Retinal pigment epithelial cell (primary cell): ENCODE data around the gene MYZAP.

Source experiments
- DNase-seq: peaks from one replicate; pipeline ENCODE4 v3.0.0-alpha.2; 2010; ENCODE audit warnings: low read depth
- H3K4me3 ChIP-seq: 2 replicates; pipeline ENCODE4 v1.5.1; 2011; ENCODE audit warnings: mild to moderate bottlenecking, low read length, control low read depth, moderate library complexity
- TF ChIP-seq, protein P1 (sequence below): conservative IDR thresholded peaks from 2 replicates; pipeline ENCODE4 v1.5.1; 2011; ENCODE audit warnings: low read depth, low read length, control low read depth, inconsistent platforms

Gene MYZAP

DNA sequence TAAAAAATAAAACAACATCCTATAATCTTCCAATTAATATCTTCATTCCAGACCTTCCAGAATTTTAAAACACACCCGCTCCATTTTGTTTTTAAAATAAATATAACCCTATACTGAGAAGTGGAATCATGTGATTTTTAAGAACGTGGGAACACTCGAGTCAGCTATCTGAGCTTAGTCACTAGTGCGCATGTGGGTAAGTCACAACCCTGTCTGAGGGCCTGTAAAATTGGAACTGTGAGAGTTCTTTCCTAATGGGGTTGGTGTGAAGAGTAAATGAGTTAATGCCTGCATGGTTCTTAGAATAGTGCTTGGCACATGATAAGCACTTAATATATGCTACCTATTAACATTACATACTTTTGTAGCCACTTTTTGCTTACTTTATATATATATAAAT is 95.0 kb downstream of the MYZAP start:
- TF ChIP-seq, protein P1, sequence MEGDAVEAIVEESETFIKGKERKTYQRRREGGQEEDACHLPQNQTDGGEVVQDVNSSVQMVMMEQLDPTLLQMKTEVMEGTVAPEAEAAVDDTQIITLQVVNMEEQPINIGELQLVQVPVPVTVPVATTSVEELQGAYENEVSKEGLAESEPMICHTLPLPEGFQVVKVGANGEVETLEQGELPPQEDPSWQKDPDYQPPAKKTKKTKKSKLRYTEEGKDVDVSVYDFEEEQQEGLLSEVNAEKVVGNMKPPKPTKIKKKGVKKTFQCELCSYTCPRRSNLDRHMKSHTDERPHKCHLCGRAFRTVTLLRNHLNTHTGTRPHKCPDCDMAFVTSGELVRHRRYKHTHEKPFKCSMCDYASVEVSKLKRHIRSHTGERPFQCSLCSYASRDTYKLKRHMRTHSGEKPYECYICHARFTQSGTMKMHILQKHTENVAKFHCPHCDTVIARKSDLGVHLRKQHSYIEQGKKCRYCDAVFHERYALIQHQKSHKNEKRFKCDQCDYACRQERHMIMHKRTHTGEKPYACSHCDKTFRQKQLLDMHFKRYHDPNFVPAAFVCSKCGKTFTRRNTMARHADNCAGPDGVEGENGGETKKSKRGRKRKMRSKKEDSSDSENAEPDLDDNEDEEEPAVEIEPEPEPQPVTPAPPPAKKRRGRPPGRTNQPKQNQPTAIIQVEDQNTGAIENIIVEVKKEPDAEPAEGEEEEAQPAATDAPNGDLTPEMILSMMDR = no peak
- DNase-seq = no peak
- no peak overlapping the region for H3K4me3 ChIP-seq

DNA sequence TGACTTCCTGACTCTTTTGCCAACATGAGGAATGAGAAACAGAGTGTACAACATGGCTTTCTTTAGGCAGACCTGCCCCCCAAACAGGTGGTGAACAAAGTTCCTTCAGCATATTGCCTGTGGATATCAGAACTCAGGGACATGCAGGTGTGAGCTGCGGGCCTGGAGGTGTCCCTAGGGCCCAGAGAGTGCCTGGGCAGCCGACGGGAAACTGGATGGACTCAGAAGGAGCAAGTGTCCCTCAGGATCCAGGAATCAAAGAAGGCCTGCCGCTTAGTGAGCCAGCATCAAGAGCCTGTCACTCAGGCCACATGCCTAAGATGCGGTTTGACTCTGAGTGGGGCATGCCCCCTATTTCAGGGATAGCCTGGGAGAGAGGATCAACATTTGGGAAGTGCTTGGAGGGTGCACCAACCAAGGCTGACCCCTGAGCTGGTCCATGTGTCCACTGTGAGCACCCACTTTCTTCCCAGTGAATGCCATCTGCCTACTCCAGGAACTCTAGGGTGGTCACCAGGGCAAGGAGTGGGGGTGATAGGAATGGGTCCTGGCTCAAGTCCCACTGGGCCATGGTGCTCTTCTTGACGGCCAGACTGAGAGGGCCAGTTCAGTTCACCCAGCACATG is 98.8 kb downstream of the MYZAP start:
- no peak for DNase-seq
- TF ChIP-seq, protein P1 = no peak
- no peak overlapping the region for H3K4me3 ChIP-seq

DNA sequence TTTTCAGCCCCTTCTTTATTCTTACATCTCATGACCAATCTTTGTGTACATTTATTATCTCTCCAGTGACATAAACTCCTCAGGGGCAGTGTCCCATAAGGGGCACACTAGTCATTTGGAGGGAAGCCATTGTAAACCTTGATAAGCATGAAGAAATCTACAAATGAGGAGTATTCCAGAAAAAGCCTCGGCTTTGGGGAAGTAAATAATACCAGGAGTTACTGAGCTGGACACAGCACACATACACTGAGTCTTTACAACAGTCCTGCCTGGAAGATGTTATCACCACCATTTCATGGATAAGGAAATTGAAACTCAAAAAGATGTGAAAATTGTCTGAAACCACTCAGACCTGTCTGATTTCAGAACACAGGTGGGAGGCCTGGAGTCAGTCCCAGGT is 99.4 kb downstream of the MYZAP start:
- DNase-seq = no peak
- H3K4me3 ChIP-seq = no peak overlapping the region
- TF ChIP-seq, protein P1 = no peak

DNA sequence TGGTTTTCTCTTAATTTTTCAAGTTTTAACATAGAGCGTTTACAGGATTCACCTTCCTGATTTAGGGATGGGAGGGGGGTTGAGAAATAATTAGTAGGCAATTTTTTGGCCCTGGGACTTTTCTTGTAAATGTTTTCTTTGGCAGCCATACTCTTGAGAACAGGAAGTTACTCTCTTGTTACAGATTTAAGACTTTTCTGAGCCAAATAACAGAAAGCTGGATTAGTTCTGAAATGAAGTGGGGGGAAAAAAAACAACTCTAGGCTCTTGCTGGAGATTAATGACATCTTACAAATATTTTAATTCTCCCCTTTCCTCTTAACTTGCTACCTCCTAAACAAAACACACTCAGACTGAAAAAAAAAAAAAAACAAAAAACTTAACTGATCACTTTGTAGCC is 101.0 kb downstream of the MYZAP start:
- DNase-seq = no peak
- TF ChIP-seq, protein P1 = no peak
- no peak overlapping the region for H3K4me3 ChIP-seq

DNA sequence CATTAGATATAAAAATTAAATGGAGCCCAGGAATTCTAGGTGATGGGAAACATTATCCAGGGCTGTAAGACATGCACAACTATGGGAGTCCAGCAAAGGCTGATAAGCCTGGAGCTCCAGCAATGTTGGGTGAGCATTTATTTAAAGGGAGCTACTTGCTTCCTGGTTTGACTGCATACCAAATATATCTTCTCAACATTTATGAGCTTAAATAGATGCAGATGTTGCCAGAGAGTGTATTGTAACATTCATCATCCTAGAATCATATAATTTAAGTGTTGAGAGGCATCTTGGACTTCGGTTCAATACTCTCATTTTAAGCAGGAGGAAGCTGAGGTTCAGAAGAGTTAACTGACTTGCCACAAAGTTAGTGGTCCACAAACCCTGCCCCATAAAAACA is 102.6 kb downstream of the MYZAP start:
- TF ChIP-seq, protein P1 = no peak
- no peak for DNase-seq
- H3K4me3 ChIP-seq = no peak overlapping the region

DNA sequence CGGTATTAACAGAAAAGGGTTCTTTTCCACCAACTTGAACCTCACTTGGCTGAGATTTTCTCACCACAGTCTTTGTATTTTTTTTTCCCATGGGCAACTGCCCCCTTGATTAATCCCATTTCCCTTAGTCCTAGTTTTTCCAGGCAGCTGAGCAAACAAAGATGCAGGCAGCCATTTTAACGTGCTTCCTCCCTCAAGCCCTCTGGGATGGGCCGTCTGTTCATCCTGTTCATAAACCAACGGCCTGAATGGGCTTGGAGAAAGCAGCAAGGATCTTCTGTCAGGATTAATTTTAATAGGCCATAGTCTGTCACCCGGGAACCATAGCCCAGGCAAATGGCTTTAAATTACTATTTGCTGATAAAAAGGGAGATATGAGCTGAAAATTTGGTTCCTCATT is 104.4 kb downstream of the MYZAP start:
- TF ChIP-seq, protein P1 = no peak
- DNase-seq = no peak
- no peak overlapping the region for H3K4me3 ChIP-seq

DNA sequence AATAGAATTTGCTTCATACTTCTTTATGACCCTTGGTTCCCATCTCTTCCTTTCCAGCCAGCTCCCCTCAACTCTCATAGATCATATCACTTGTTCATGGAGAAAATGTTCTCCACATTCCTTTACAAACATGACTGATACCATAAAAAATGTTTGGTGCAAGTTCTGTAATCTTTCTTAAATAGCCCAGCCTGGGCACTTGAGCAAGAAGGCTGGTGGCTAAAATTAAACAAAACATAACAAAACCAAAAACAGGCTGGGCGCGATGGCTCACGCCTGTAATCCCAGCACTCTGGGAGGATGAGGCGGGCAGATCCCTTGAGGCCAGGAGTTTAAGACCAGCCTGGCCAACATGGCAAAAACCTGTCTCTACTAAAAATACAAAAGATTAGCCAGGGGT is 105.9 kb downstream of the MYZAP start:
- no peak overlapping the region for H3K4me3 ChIP-seq
- TF ChIP-seq, protein P1 = no peak
- no peak for DNase-seq
